Large intestine (tissue), 3 donors: ENCODE measurements around the gene TRNP1. TPM values are rescaled to one million over a fixed set of nuclear protein-coding genes. Genes with fewer than 3 reads are reported as not detected.

ENCODE experiments used
- DNase-seq, 2 donors: peaks; one replicate each; pipeline versions ENCODE4 v3.0.0 to v3.0.0-alpha.2; 2013
- H3K27ac ChIP-seq: one replicate; pipeline ENCODE4 v1.5.1; 2013; ENCODE audit warnings: low read length
- H3K27me3 ChIP-seq: 2 replicates; pipeline ENCODE4 v1.6.1; 2013; ENCODE audit warnings: low read length; ENCODE audit not compliant: control insufficient read depth, insufficient read depth
- H3K36me3 ChIP-seq: 2 replicates; pipeline ENCODE4 v1.6.1; 2013; ENCODE audit warnings: low read length; ENCODE audit not compliant: control insufficient read depth, insufficient read depth
- H3K4me1 ChIP-seq: one replicate; pipeline ENCODE4 v1.6.1; 2013; ENCODE audit warnings: low read length; ENCODE audit not compliant: control insufficient read depth, insufficient read depth
- H3K4me3 ChIP-seq: one replicate; pipeline ENCODE4 v1.5.1; 2013; ENCODE audit warnings: low read length
- H3K9me3 ChIP-seq: one replicate; pipeline ENCODE4 v1.6.1; 2013; ENCODE audit warnings: mild to moderate bottlenecking, low read depth, low read length, moderate library complexity; ENCODE audit not compliant: control insufficient read depth
- WGBS: methylation state at CpG from one replicate; pipeline ENCODE4 v1.1.5; 2013; ENCODE audit warnings: low lambda C conversion rate; ENCODE audit not compliant: insufficient coverage; 5-methylcytosine and 5-hydroxymethylcytosine counted together
- polyA plus RNA-seq: library from polyadenylated mRNA; unstranded; fragments of 120-200 nt; gene quantifications from one replicate; pipeline ENCODE4 v1.2.1, GENCODE V29; 2013

Gene TRNP1
- polyA plus RNA-seq, 1 donor = 16.0 TPM

- no peak for DNase-seq
- no CpG with 5 or more reads among the region's 7 CpGs for WGBS
- H3K36me3 ChIP-seq = no peaks in the 10 kb centered on the region
- H3K4me3 ChIP-seq = no peak overlapping the region
- H3K9me3 ChIP-seq = no peaks in the 10 kb centered on the region
- no peak overlapping the region for H3K27ac ChIP-seq
- H3K4me1 ChIP-seq = peaks cover 12% of the 10 kb centered on the region
- no peaks in the 10 kb centered on the region for H3K27me3 ChIP-seq
Measured at GRCh38 chr1:27038020-27038419, 44.5 kb downstream of the TRNP1 start.

- Histone ChIP-seq H3K9me3 (no peaks in the 10 kb centered on the region), H3K4me3 (no peak overlapping the region), H3K27ac (no peak overlapping the region), H3K4me1 (peaks cover 5% of the 10 kb centered on the region), H3K27me3 (no peaks in the 10 kb centered on the region), H3K36me3 (no peaks in the 10 kb centered on the region)
- 20% methylated on average over 1 of the region's 7 CpGs for WGBS
- no peak for DNase-seq
Measured at GRCh38 chr1:27042670-27043069, 49.2 kb downstream of the TRNP1 start.

GRCh38 chr1:27044613-27045151, 51.2 kb downstream of the TRNP1 start:
- no CpG with 5 or more reads among the region's 12 CpGs for WGBS
- Histone ChIP-seq H3K27ac (no peak overlapping the region), H3K9me3 (no peaks in the 10 kb centered on the region), H3K36me3 (no peaks in the 10 kb centered on the region), H3K4me3 (no peak overlapping the region), H3K27me3 (no peaks in the 10 kb centered on the region), H3K4me1 (peaks cover 5% of the 10 kb centered on the region)
- peak; percentile 66 to 76 for DNase-seq

- Histone ChIP-seq H3K27me3 (no peaks in the 10 kb centered on the region), H3K4me3 (no peak overlapping the region), H3K27ac (no peak overlapping the region), H3K9me3 (no peaks in the 10 kb centered on the region), H3K4me1 (peaks cover 5% of the 10 kb centered on the region), H3K36me3 (no peaks in the 10 kb centered on the region)
- 0% methylated on average over 1 of the region's 17 CpGs for WGBS
- DNase-seq = peak in 1 of 2 donors; percentile 50
Measured at GRCh38 chr1:27045973-27046558, 52.6 kb downstream of the TRNP1 start.

GRCh38 chr1:27047914-27048313, 54.4 kb downstream of the TRNP1 start:
- Histone ChIP-seq H3K27me3 (no peaks in the 10 kb centered on the region), H3K27ac (no peak overlapping the region), H3K4me1 (peaks cover 5% of the 10 kb centered on the region), H3K4me3 (no peak overlapping the region), H3K9me3 (no peaks in the 10 kb centered on the region), H3K36me3 (no peaks in the 10 kb centered on the region)
- WGBS = no CpG with 5 or more reads among the region's 6 CpGs
- DNase-seq = no peak

- Histone ChIP-seq H3K9me3 (no peaks in the 10 kb centered on the region), H3K4me3 (no peak overlapping the region), H3K4me1 (peaks cover 5% of the 10 kb centered on the region), H3K36me3 (no peaks in the 10 kb centered on the region), H3K27me3 (no peaks in the 10 kb centered on the region), H3K27ac (no peak overlapping the region)
- WGBS = 80% methylated on average over 2 of the region's 2 CpGs
- no peak for DNase-seq
Measured at GRCh38 chr1:27049100-27049499, 55.6 kb downstream of the TRNP1 start.

GRCh38 chr1:27049607-27050006, 56.1 kb downstream of the TRNP1 start:
- DNase-seq = no peak
- no peaks in the 10 kb centered on the region for H3K27me3 ChIP-seq
- no CpG with 5 or more reads among the region's 3 CpGs for WGBS
- H3K4me1 ChIP-seq = peaks cover 4% of the 10 kb centered on the region
- H3K36me3 ChIP-seq = no peaks in the 10 kb centered on the region
- H3K4me3 ChIP-seq = no peak overlapping the region
- no peak overlapping the region for H3K27ac ChIP-seq
- no peaks in the 10 kb centered on the region for H3K9me3 ChIP-seq

Other genes starting within 250 kb of the TRNP1 start
- gene PIGV, start 205.7 kb upstream of the TRNP1 start, polyA plus RNA-seq = 15.6 TPM
- gene ZDHHC18, start 167.0 kb upstream of the TRNP1 start, polyA plus RNA-seq = 16.2 TPM
- 6.9 TPM for gene SFN, start 130.5 kb upstream of the TRNP1 start, polyA plus RNA-seq
- gene GPN2, start 103.4 kb upstream of the TRNP1 start, polyA plus RNA-seq = 28.5 TPM
- gene GPATCH3, start 93.2 kb upstream of the TRNP1 start, polyA plus RNA-seq = 14.7 TPM
- 91.2 TPM for gene NR0B2, start 79.7 kb upstream of the TRNP1 start, polyA plus RNA-seq
- 67.8 TPM for gene NUDC, start 71.9 kb upstream of the TRNP1 start, polyA plus RNA-seq
- 20.4 TPM for gene KDF1, start 33.2 kb upstream of the TRNP1 start, polyA plus RNA-seq
- gene TENT5B, start 19.2 kb downstream of the TRNP1 start, polyA plus RNA-seq = 1.5 TPM
- 21.5 TPM for gene SLC9A1, start 161.4 kb downstream of the TRNP1 start, polyA plus RNA-seq
- gene WDTC1, start 240.9 kb downstream of the TRNP1 start, polyA plus RNA-seq = 30.6 TPM